Activated T-cell treated with anti-CD3 and anti-CD28 coated beads, Interleukin-2, amount 50 U/mL, for 4 hours (primary cell): ENCODE data around the gene CCDC174. TPM values are rescaled to one million over a fixed set of nuclear protein-coding genes. Genes with fewer than 3 reads are reported as not detected.

Experiments
- ATAC-seq, 2 donors: fragments of 200-7000 bp; cut with Tn5 transposase; one replicate each; pipeline ENCODE4 v1.10.0; 2021
- DNase-seq: peaks from one replicate; pipeline ENCODE4 v3.0.0-alpha.2; 2020
- H3K27me3 Mint-ChIP-seq: one replicate; pipeline ENCODE4 v1.8.0; 2021; ENCODE audit warnings: low read depth, mixed read lengths
- H3K36me3 Mint-ChIP-seq: one replicate; pipeline ENCODE4 v1.8.0; 2022; ENCODE audit warnings: mixed read lengths; ENCODE audit not compliant: insufficient read depth
- H3K4me1 Mint-ChIP-seq: one replicate; pipeline ENCODE4 v1.8.0; 2021; ENCODE audit warnings: low read depth, mixed read lengths
- H3K4me3 Mint-ChIP-seq: one replicate; pipeline ENCODE4 v1.8.0; 2021; ENCODE audit warnings: mild to moderate bottlenecking, moderate library complexity, mixed read lengths
- H3K9me3 Mint-ChIP-seq: one replicate; pipeline ENCODE4 v1.8.0; 2021; ENCODE audit warnings: mixed read lengths
- total RNA-seq, 3 donors: library from RNA; stranded (reverse); gene quantifications; one replicate each; pipeline ENCODE4 v1.2.1, GENCODE V29; 2021

CCDC174 gene
- total RNA-seq, 3 donors from 2014 or later = 13.7 to 18.2 (median 15.4) TPM

DNA sequence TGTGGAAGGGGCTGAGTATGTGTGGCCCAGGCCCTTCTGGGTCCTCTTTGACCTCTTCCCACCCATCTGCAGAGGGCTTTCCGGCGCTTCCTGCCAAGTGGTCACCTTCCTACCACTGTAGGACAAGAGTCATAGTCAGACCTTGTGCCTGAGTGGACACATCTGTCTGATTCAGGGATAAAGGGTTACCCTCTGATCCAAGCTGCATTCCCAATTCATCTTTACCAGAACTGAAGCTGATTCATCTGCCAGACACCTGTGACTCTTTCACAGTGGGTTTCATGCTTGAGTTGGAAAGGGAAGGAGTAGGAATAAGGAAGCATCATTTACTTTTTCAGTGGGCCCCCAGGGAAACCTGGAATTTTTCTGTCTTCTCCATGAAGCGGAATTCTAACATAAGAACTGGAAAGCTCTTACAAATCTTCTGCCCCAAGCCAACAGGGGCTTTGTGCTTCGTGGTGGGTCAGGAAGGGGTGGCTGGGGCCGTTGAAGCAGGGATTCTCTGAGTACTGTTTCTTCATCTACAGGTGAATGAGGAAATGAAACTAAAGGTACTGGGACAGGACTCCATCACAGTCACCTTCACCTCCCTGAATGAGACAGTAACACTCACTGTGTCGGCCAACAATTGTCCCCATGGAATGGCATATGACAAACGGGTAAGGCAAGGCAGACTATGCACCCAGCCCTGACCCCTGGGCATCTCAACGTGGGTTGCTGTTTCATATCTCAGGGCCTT, 69.7 kb downstream of the CCDC174 start:
- H3K4me1 Mint-ChIP-seq = no peaks in the 10 kb centered on the region
- H3K4me3 Mint-ChIP-seq = no peak overlapping the region
- peaks cover 3% of the 10 kb centered on the region for H3K36me3 Mint-ChIP-seq
- no peak for ATAC-seq
- H3K27me3 Mint-ChIP-seq = no peaks in the 10 kb centered on the region
- no peaks in the 10 kb centered on the region for H3K9me3 Mint-ChIP-seq
- DNase-seq = no peak

Other genes starting within 250 kb of the CCDC174 start
- gene SLC6A6, start 249.2 kb upstream of the CCDC174 start, total RNA-seq = 10 to 100 TPM; 47.6 to 54.2 (median 51.2) TPM
- gene GRIP2, start 111.4 kb upstream of the CCDC174 start, total RNA-seq = not detected
- gene C3orf20, start 23.4 kb downstream of the CCDC174 start, total RNA-seq = under 1 TPM in 2 of 3 donors, not detected in 1; 0.08 to 0.14 TPM
- under 1 TPM in 2 of 3 donors, not detected in 1; 0.13 to 0.25 TPM for gene FGD5, start 167.2 kb downstream of the CCDC174 start, total RNA-seq